ENCODE data around the gene OR2V1. TPM values are rescaled to one million over a fixed set of nuclear protein-coding genes. Genes with fewer than 3 reads are reported as not detected.
"Not testable (repeated sequence)": the region's sequence is repeated elsewhere in the genome, so short reads cannot be mapped to it uniquely, and the experiment has no call there.

OR2V1 gene
- total RNA-seq, 1 donor from 2014 or later, result not detected

GRCh38 chr5:181101930-181102674 lies 28.9 kb downstream of the OR2V1 start:
- not testable (repeated sequence) for DNase-seq (ENCODE audit: low read depth, low spot score)

- DNase-seq (ENCODE audit: low read depth, low spot score), result not testable (repeated sequence)
Observed at GRCh38 chr5:181101030-181101641, 29.8 kb downstream of the OR2V1 start.

- no peak for DNase-seq (ENCODE audit: low read depth, low spot score)
Observed at GRCh38 chr5:181100121-181100875, 30.7 kb downstream of the OR2V1 start.

GRCh38 chr5:181099602-181100086 lies 31.3 kb downstream of the OR2V1 start:
- DNase-seq (ENCODE audit: low read depth, low spot score), result no peak

- no peak for DNase-seq (ENCODE audit: low read depth, low spot score)
Observed at GRCh38 chr5:181098762-181099601, 32.0 kb downstream of the OR2V1 start.

GRCh38 chr5:181097759-181098491 lies 33.0 kb downstream of the OR2V1 start:
- not testable (repeated sequence) for DNase-seq (ENCODE audit: low read depth, low spot score)

GRCh38 chr5:181097383-181097753 lies 33.6 kb downstream of the OR2V1 start:
- DNase-seq (ENCODE audit: low read depth, low spot score), result not testable (repeated sequence)

GRCh38 chr5:181096721-181097382 lies 34.1 kb downstream of the OR2V1 start:
- DNase-seq (ENCODE audit: low read depth, low spot score), result not testable (repeated sequence)

- not testable (repeated sequence) for DNase-seq (ENCODE audit: low read depth, low spot score)
Observed at GRCh38 chr5:181095162-181095561, 35.8 kb downstream of the OR2V1 start.

- DNase-seq (ENCODE audit: low read depth, low spot score), result no peak
Observed at GRCh38 chr5:181092428-181092827, 38.5 kb downstream of the OR2V1 start.

GRCh38 chr5:181088289-181088688 lies 42.7 kb downstream of the OR2V1 start:
- DNase-seq (ENCODE audit: low read depth, low spot score), result no peak

GRCh38 chr5:181087309-181087708 lies 43.7 kb downstream of the OR2V1 start:
- DNase-seq (ENCODE audit: low read depth, low spot score), result no peak

- DNase-seq (ENCODE audit: low read depth, low spot score), result no peak
Observed at GRCh38 chr5:181086884-181087205, 44.1 kb downstream of the OR2V1 start.

GRCh38 chr5:181086026-181086883 lies 44.7 kb downstream of the OR2V1 start:
- DNase-seq (ENCODE audit: low read depth, low spot score), result no peak

GRCh38 chr5:181084621-181085195 lies 46.3 kb downstream of the OR2V1 start:
- no peak for DNase-seq (ENCODE audit: low read depth, low spot score)

- DNase-seq (ENCODE audit: low read depth, low spot score), result no peak
Observed at GRCh38 chr5:181081989-181082388, 49.0 kb downstream of the OR2V1 start.

- no peak for DNase-seq (ENCODE audit: low read depth, low spot score)
Observed at GRCh38 chr5:181076920-181077319, 54.0 kb downstream of the OR2V1 start.
